HL-60 (cell line): ENCODE measurements around the gene SPI1.
A peak's percentile ranks its signal among the peaks of the same experiment; 100 is the strongest.

ENCODE experiments used
- DNase-seq, 2 experiments: peaks; one replicate each; pipeline ENCODE4 v3.0.0-alpha.2; 2010 to 2020; ENCODE audit warnings: low read depth in 1 of 2, low spot score in 1 of 2
- H3K27ac ChIP-seq: fragments of 250-450 bp; sonication (Bioruptor Pico); replicated peaks from 2 replicates; pipeline ENCODE4 v1.5.1; 2020; ENCODE audit warnings: mild to moderate bottlenecking, moderate library complexity
- H3K27me3 ChIP-seq: fragments of 250-450 bp; sonication (Bioruptor Pico); 2 replicates; pipeline ENCODE4 v1.5.1; 2021; ENCODE audit warnings: mild to moderate bottlenecking, moderate library complexity; ENCODE audit not compliant: insufficient read depth, poor library complexity, severe bottlenecking
- H3K4me3 ChIP-seq: replicated peaks from 2 replicates; pipeline ENCODE4 v1.5.1; 2011; ENCODE audit warnings: mild to moderate bottlenecking, control low read depth, low read length; ENCODE audit not compliant: insufficient read depth
- CTCF ChIP-seq: IDR thresholded peaks from one replicate; pipeline ENCODE4 v1.5.1; 2011; ENCODE audit warnings: low read length, control low read depth, inconsistent platforms; ENCODE audit not compliant: insufficient read depth
- GABPA ChIP-seq: IDR thresholded peaks from 2 replicates; pipeline ENCODE4 v1.6.1; 2012; ENCODE audit warnings: low read depth
- POLR2AphosphoS5 ChIP-seq: IDR thresholded peaks from 2 replicates; pipeline ENCODE4 v1.6.1; 2012; ENCODE audit warnings: low read depth
- REST ChIP-seq: IDR thresholded peaks from 2 replicates; pipeline ENCODE4 v1.6.1; 2012; ENCODE audit warnings: low read depth; ENCODE audit not compliant: insufficient replicate concordance
- SPI1 ChIP-seq: IDR thresholded peaks from 2 replicates; pipeline ENCODE4 v1.6.1; 2012; ENCODE audit warnings: low read depth, mild to moderate bottlenecking, borderline replicate concordance

SPI1 gene

GRCh38 chr11:47391711-47392432 is 13.5 kb upstream of the SPI1 start:
- H3K27me3 ChIP-seq, result no peaks in the 10 kb centered on the region
- DNase-seq, result peak in 1 of 2 experiments; percentile 17
- H3K27ac ChIP-seq, result peak overlapping the region; percentile 100
- no peak overlapping the region for H3K4me3 ChIP-seq
- TF ChIP-seq CTCF, result no peak
- TF ChIP-seq POLR2AphosphoS5, result no peak; the same call in 1 of the 2 replicates
- no peak for TF ChIP-seq GABPA
- TF ChIP-seq SPI1, result no peak
- TF ChIP-seq REST, result no peak

GRCh38 chr11:47391077-47391583 is 12.8 kb upstream of the SPI1 start:
- H3K4me3 ChIP-seq, result no peak overlapping the region
- TF ChIP-seq SPI1, result peak; percentile 82
- TF ChIP-seq POLR2AphosphoS5, result peak; percentile 70
- no peak for TF ChIP-seq GABPA
- DNase-seq, result peak in 1 of 2 experiments; percentile 90
- H3K27me3 ChIP-seq, result no peaks in the 10 kb centered on the region
- peak overlapping the region; percentile 100 for H3K27ac ChIP-seq

GRCh38 chr11:47390422-47390760 is 12.0 kb upstream of the SPI1 start:
- peak overlapping the region; percentile 100 for H3K27ac ChIP-seq

More at GRCh38 chr11:47390422-47390760, 12.0 kb upstream of the SPI1 start:
- no peak overlapping the region for H3K4me3 ChIP-seq
- no peak for TF ChIP-seq SPI1
- no peak for TF ChIP-seq GABPA
- TF ChIP-seq CTCF, result no peak
- TF ChIP-seq POLR2AphosphoS5, result no peak
- TF ChIP-seq REST, result no peak
- no peak for DNase-seq
- H3K27me3 ChIP-seq, result no peaks in the 10 kb centered on the region
